Upper lobe of left lung (tissue), 6 donors: Measurements from ENCODE around the gene EIPR1. TPM values are rescaled to one million over a fixed set of nuclear protein-coding genes. Genes with fewer than 3 reads are reported as not detected.

ENCODE experiments used
- ATAC-seq, 2 donors: fragments of 200-7000 bp; cut with Tn5 transposase; one replicate each; pipeline ENCODE4 v1.9.1; 2022; ENCODE audit warnings: mild to moderate bottlenecking in 2 of 2, moderate library complexity in 2 of 2; ENCODE audit not compliant: low FRiP score in 2 of 2
- DNase-seq, 2 donors: peaks; one replicate each; pipeline ENCODE4 v3.0.0-alpha.2; 2019 to 2020
- H3K27ac ChIP-seq, 4 donors: fragments of 200-600 bp; sonication (generic); one replicate each; pipeline ENCODE4 v1.5.1; 2016 to 2019
- H3K27me3 ChIP-seq, 4 donors: fragments of 200-600 bp; sonication (generic); one replicate each; pipeline ENCODE4 v1.5.1; 2017 to 2019
- H3K36me3 ChIP-seq, 4 donors: fragments of 200-600 bp; sonication (generic); one replicate each; pipeline ENCODE4 v1.5.1; 2016 to 2019
- H3K4me1 ChIP-seq, 4 donors: fragments of 200-600 bp; sonication (generic); one replicate each; pipeline ENCODE4 v1.5.1; 2018 to 2019
- H3K4me3 ChIP-seq, 4 donors: fragments of 200-600 bp; sonication (generic); one replicate each; pipeline ENCODE4 v1.5.1; 2017 to 2019; ENCODE audit warnings: mild to moderate bottlenecking in 2 of 4, moderate library complexity in 1 of 4
- H3K9me3 ChIP-seq, 4 donors: fragments of 200-600 bp; sonication (generic); one replicate each; pipeline ENCODE4 v1.5.1; 2018 to 2019
- CTCF ChIP-seq, 6 experiments: fragments of 450-650 bp in 4 of 6; fragments of 200-600 bp in 2 of 6; sonication (generic) in 2 of 6; IDR thresholded peaks; one replicate each; pipeline ENCODE4 v1.5.1; 2016 to 2019; ENCODE audit warnings: antibody characterized with exemption in 6 of 6
- EP300 ChIP-seq, 4 donors: sonication (generic); formaldehyde crosslinking; IDR thresholded peaks; one replicate each; pipeline ENCODE4 v1.5.1; 2017; ENCODE audit warnings: antibody characterized with exemption in 4 of 4, control low read depth in 2 of 4
- POLR2A ChIP-seq, 4 donors: fragments of 450-650 bp; IDR thresholded peaks; one replicate each; pipeline ENCODE4 v1.5.1; 2016 to 2017; ENCODE audit warnings: antibody characterized with exemption in 4 of 4, mild to moderate bottlenecking in 2 of 4
- POLR2AphosphoS5 ChIP-seq, 2 donors: sonication (generic); formaldehyde crosslinking; IDR thresholded peaks; one replicate each; pipeline ENCODE4 v1.5.1; 2017; ENCODE audit warnings: antibody characterized with exemption in 2 of 2
- WGBS, 2 donors: methylation state at CpG; one replicate each; pipeline ENCODE4 v1.1.5; 2017 to 2018; 5-methylcytosine and 5-hydroxymethylcytosine counted together
- total RNA-seq, 6 donors: library from RNA; depleted of rRNA in 4 of 6; stranded (reverse); fragments of >200 nt in 4 of 6; gene quantifications; one replicate each; pipeline versions ENCODE4 v1.1.0 to v1.2.1, GENCODE V29; 2016 to 2021
- donor health status: DM: no; HTN: no; CAD: no; lungs with moderate emphysema.
- donor health status: DM: no; HTN: yes; CAD: no; lungs with severe emphysema.

EIPR1 gene
- total RNA-seq, 6 donors from 2014 or later, result 17.6 to 39.8 (median 23.6) TPM

DNA sequence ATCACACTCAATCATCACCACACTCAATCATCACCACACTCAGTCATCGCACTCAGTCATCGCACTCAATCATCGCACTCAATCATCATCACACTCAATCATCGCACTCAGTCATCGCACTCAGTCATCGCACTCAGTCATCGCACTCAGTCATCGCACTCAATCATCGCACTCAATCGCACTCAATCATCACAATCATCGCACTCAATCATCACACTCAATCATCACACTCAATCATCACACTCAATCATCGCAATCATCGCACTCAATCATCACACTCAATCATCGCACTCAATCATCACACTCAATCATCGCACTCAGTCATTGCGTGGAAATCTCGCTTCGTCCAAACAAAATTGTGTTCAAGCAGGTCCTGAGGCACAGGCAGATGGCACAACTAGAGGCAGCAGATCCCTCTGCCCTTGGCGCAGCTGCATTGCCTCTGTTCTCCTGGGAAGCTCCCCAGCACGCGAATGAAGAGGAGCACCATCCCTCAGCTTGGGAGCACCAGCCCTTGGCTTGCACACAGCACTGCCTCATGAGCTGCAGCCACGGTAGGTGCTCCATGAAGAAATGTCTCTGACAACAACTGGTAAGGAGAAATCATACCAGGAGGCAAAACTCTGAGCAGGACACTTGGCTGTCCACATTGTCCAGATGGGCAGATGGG is 108.1 kb downstream of the EIPR1 start:
- H3K4me3 ChIP-seq, result no peak overlapping the region
- H3K27ac ChIP-seq, result no peak overlapping the region
- TF ChIP-seq POLR2AphosphoS5 (IDR thresholded peaks at IDR 0.05), result no peak
- no peak for TF ChIP-seq EP300 (IDR thresholded peaks at IDR 0.05)
- TF ChIP-seq CTCF (IDR thresholded peaks at IDR 0.05), result no peak
- TF ChIP-seq POLR2A (IDR thresholded peaks at IDR 0.05), result no peak
- ATAC-seq (no peak), DNase-seq (no peak)
- no peaks in the 10 kb centered on the region for H3K9me3 ChIP-seq
- H3K27me3 ChIP-seq, result no peaks in the 10 kb centered on the region
- 77 to 88% methylated on average over 17 to 22 of the region's 22 CpGs for WGBS, 2 donors
- no peaks in the 10 kb centered on the region for H3K4me1 ChIP-seq
- H3K36me3 ChIP-seq, result no peaks in the 10 kb centered on the region

DNA sequence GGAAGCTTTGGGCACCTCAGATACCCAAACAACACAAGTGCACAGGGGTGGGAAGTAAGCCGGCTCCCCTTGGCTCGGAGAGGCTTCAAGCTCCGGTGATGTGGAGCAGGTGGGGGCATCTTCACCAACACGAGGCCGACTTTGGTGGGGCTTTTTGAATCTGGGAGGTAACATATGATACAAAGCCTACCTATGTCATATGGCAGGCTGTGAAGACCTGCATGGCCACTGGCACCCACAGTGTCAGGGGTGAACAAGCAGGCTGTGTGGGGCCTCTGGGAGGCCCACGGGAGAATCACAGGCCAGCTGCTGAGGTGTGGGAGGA is 109.0 kb downstream of the EIPR1 start:
- H3K27ac ChIP-seq, result no peak overlapping the region
- no peaks in the 10 kb centered on the region for H3K4me1 ChIP-seq
- H3K27me3 ChIP-seq, result no peaks in the 10 kb centered on the region
- no peaks in the 10 kb centered on the region for H3K36me3 ChIP-seq
- DNase-seq (no peak), ATAC-seq (no peak)
- TF ChIP-seq POLR2A (IDR thresholded peaks at IDR 0.05), result no peak
- TF ChIP-seq EP300 (IDR thresholded peaks at IDR 0.05), result no peak
- no peak for TF ChIP-seq POLR2AphosphoS5 (IDR thresholded peaks at IDR 0.05)
- TF ChIP-seq CTCF (IDR thresholded peaks at IDR 0.05), result no peak
- no peak overlapping the region for H3K4me3 ChIP-seq
- H3K9me3 ChIP-seq, result no peaks in the 10 kb centered on the region
- WGBS, 2 donors, result 90% methylated on average over 6 of the region's 6 CpGs; no CpG with 5 or more reads in 1 of the 2 donors

DNA sequence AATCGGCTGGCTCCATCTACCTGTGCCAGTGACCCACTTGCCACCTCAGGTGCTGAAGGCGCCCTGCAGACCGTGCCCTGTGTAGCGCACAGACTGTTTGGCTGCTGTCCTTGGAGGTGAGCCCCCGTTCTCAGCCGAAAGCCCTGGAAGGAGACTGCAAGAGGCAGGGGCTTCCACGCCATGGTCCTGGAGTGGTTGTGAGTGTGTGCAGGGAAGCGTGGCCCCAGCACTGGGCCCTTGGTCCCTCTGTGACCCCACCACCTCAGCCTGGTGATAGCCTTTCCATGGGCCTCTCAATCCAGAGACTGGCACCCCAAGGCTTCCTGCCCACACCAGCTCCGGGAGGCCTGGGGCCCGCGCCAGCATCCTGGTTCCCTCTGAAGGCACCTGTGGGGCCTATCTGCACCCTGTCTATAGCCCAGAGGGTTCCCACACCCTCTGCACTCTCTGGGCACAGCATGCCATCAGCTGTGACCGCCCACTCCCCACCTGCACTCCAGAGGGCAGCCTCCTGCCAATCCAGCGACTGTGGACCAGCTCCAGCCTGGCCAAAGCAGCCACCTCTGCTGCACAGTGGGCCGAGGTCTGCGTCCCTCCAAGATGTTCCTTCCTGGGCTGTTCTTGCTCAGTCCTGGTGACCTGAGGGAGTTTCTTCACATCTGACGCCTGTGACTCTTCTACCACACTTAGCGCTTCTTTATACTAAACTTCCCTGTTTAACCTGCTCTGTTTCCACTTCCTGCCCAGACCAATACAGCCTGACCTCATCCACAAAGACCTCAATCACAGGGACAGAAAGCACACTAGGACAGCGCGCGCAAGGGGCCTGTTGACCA is 109.5 kb downstream of the EIPR1 start:
- Histone ChIP-seq H3K9me3 (no peaks in the 10 kb centered on the region), H3K4me3 (no peak overlapping the region), H3K27ac (no peak overlapping the region), H3K36me3 (no peaks in the 10 kb centered on the region), H3K27me3 (no peaks in the 10 kb centered on the region), H3K4me1 (no peaks in the 10 kb centered on the region)
- WGBS, 2 donors, result 91 to 93% methylated on average over 18 to 20 of the region's 20 CpGs
- DNase-seq (peak in 1 of 2 donors; percentile 68), ATAC-seq (peak in 1 of 2 donors; percentile 37)
- TF ChIP-seq POLR2AphosphoS5 (IDR thresholded peaks at IDR 0.05), result no peak
- no peak for TF ChIP-seq EP300 (IDR thresholded peaks at IDR 0.05)
- no peak for TF ChIP-seq POLR2A (IDR thresholded peaks at IDR 0.05)
- TF ChIP-seq CTCF (IDR thresholded peaks at IDR 0.05), result no peak

- H3K27me3 ChIP-seq, result no peaks in the 10 kb centered on the region
- no peak overlapping the region for H3K4me3 ChIP-seq
- no peaks in the 10 kb centered on the region for H3K9me3 ChIP-seq
- DNase-seq (no peak), ATAC-seq (no peak)
- H3K27ac ChIP-seq, result no peak overlapping the region
- H3K36me3 ChIP-seq, result no peaks in the 10 kb centered on the region
- WGBS, 2 donors, result 90 to 91% methylated on average over 12 to 15 of the region's 15 CpGs
- no peak for TF ChIP-seq POLR2A (IDR thresholded peaks at IDR 0.05)
- TF ChIP-seq POLR2AphosphoS5 (IDR thresholded peaks at IDR 0.05), result no peak
- TF ChIP-seq EP300 (IDR thresholded peaks at IDR 0.05), result no peak
- TF ChIP-seq CTCF (IDR thresholded peaks at IDR 0.05), result no peak
- H3K4me1 ChIP-seq, result no peaks in the 10 kb centered on the region
These were observed 110.4 kb downstream of the EIPR1 start for GRCh38 chr2:3266925-3267867.
